Measurements from ENCODE around the gene TXNRD1. TPM values are rescaled to one million over a fixed set of nuclear protein-coding genes. Genes with fewer than 3 reads are reported as not detected.

Gene TXNRD1
- polyA plus RNA-seq, 1 donor: 32.7 TPM

- no peaks in the 10 kb centered on the region for H3K9me3 ChIP-seq (ENCODE audit: control insufficient read depth, low read depth, low read length)
- DNase-seq: no peak
- H3K36me3 ChIP-seq (ENCODE audit: control insufficient read depth, insufficient read depth, low read length): peaks cover 39% of the 10 kb centered on the region
- no peaks in the 10 kb centered on the region for H3K27me3 ChIP-seq (ENCODE audit: control insufficient read depth, insufficient read depth, low read length)
- 100% methylated on average over 1 of the region's 8 CpGs for WGBS (ENCODE audit: insufficient coverage, low lambda C conversion rate)
- no peak overlapping the region for H3K4me3 ChIP-seq (ENCODE audit: low read length)
- no peak overlapping the region for H3K27ac ChIP-seq (ENCODE audit: low read length)
- H3K4me1 ChIP-seq (ENCODE audit: control insufficient read depth, insufficient read depth, low read length): no peaks in the 10 kb centered on the region
Observed at GRCh38 chr12:104350211-104351056, 134.9 kb downstream of the TXNRD1 start.

DNA sequence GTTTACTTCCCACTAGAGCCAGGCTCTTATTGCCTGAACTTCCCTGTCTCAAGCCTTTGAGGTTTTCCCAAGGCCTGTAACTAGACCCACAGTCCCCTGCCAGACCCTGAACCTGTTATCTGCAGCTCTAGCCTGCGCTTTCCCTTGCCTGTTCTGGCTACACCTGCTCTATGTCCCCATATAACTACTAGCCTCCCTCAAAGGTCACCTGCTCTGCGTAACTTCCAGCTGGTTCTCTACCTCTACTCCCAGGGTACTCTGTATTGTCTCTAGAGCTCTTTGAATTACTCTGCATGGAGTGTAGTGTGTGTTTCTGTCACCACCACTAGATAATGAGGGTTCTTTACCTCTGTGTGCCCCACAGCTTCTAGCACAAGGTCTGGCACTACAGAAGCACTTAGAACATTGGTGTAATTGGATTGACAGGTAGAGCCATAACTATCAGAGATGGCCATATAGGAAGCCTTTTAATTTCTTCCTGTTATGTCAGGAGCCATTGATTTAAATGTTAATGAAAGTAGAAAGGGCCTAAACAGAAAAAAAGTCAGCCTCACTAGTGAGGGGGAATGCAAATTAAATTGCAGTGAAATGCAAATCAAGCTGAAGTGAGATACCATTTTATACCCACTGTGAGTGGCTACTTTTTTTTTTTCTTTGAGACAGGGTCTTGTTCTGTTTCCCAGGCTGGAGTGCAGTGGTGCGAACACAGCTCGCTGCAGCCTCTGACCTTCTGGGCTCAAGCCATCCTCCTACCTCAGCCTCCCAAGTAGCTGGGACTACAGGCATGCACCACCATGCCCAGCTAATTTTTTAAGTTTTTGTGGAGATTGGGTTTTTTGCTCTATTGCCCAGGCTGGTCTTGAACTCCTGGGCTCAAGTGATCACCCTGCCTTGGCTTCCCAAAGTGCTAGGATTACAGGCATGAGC, 135.7 kb downstream of the TXNRD1 start:
- Histone ChIP-seq H3K27me3 (ENCODE audit: control insufficient read depth, insufficient read depth, low read length) (no peaks in the 10 kb centered on the region), H3K36me3 (ENCODE audit: control insufficient read depth, insufficient read depth, low read length) (peaks cover 37% of the 10 kb centered on the region), H3K27ac (ENCODE audit: low read length) (no peak overlapping the region), H3K4me3 (ENCODE audit: low read length) (no peak overlapping the region), H3K9me3 (ENCODE audit: control insufficient read depth, low read depth, low read length) (no peaks in the 10 kb centered on the region), H3K4me1 (ENCODE audit: control insufficient read depth, insufficient read depth, low read length) (no peaks in the 10 kb centered on the region)
- no CpG with 5 or more reads among the region's 4 CpGs for WGBS (ENCODE audit: insufficient coverage, low lambda C conversion rate)
- no peak for DNase-seq

DNA sequence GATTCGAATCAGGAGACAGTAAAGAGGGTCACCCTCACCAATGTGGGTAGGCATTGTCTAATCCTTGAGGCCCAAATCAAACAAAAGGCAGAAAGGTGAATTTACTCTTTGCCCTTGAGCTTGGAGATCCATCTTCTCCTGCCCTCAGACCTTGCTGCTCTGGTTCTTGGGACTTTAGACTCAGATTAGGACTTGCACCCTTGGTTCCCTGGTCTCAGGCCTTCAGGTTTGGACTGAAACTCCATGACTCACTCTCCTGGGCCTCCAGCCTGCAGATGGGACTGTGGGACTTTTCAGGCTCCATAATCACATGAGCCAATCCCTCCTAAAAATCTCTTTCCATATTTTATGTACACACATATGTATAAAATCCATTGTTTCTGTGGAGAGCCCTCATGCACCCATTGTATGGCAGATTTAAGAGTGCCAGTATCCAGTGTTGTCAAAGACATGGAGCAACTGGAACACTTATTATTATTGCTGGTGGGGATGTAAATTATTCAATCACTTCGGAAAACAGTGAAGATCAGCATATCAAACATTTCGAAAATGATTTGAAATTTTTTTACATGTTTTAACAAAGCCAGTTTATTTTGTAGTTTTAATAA, 136.6 kb downstream of the TXNRD1 start:
- no peaks in the 10 kb centered on the region for H3K9me3 ChIP-seq (ENCODE audit: control insufficient read depth, low read depth, low read length)
- no peak overlapping the region for H3K27ac ChIP-seq (ENCODE audit: low read length)
- 100% methylated on average over 1 of the region's 3 CpGs for WGBS (ENCODE audit: insufficient coverage, low lambda C conversion rate)
- no peak for DNase-seq
- H3K4me3 ChIP-seq (ENCODE audit: low read length): no peak overlapping the region
- peaks cover 37% of the 10 kb centered on the region for H3K36me3 ChIP-seq (ENCODE audit: control insufficient read depth, insufficient read depth, low read length)
- H3K27me3 ChIP-seq (ENCODE audit: control insufficient read depth, insufficient read depth, low read length): no peaks in the 10 kb centered on the region
- no peaks in the 10 kb centered on the region for H3K4me1 ChIP-seq (ENCODE audit: control insufficient read depth, insufficient read depth, low read length)

DNA sequence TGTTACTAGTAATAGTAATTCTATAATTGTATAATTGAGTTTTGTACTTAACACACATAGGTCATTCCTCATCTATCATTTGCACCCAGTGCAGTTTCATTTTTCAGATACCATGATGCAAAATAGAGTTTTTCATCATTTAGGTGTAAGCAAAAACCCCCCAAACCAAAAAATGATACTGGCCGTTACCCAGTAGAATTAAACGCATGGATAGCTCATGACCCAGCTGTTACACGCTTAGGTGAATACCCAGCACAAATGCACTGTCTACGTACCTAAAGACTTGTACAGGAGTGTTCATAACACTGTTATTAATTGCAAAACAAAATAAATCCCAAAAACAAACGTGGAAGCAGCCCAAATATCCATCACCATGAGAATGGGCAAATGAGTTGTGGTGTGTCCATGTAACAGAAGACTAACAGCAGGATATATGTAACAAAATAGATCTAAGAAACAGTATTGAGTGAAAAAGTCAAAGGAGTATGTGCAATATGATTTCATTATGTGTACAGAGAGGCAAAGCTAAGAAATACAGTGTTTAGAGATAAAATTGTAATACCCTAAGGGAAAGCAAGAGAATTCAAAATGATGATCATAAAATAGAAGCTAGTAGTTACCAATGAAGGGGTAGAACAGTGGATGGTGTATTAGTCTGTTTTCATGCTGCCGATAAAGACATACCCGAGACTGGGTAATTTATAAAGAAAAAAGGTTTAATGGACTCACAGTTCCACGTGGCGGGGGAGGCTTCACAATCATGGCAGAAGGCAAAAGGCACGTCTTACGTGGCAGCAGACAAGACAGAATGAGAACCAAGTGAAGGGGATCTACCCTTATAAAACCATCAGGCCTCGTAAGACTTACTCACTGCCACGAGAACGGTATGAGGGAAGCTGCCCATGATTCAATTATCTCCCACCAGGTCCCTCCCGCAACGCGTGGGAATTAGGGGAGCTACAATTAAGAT, 137.7 kb downstream of the TXNRD1 start:
- 93% methylated on average over 3 of the region's 17 CpGs for WGBS (ENCODE audit: insufficient coverage, low lambda C conversion rate)
- Histone ChIP-seq H3K36me3 (ENCODE audit: control insufficient read depth, insufficient read depth, low read length) (peaks cover 29% of the 10 kb centered on the region), H3K27me3 (ENCODE audit: control insufficient read depth, insufficient read depth, low read length) (no peaks in the 10 kb centered on the region), H3K9me3 (ENCODE audit: control insufficient read depth, low read depth, low read length) (no peaks in the 10 kb centered on the region), H3K27ac (ENCODE audit: low read length) (no peak overlapping the region), H3K4me3 (ENCODE audit: low read length) (no peak overlapping the region), H3K4me1 (ENCODE audit: control insufficient read depth, insufficient read depth, low read length) (no peaks in the 10 kb centered on the region)
- DNase-seq: no peak

- Histone ChIP-seq H3K27me3 (ENCODE audit: control insufficient read depth, insufficient read depth, low read length) (no peaks in the 10 kb centered on the region), H3K4me1 (ENCODE audit: control insufficient read depth, insufficient read depth, low read length) (no peaks in the 10 kb centered on the region), H3K36me3 (ENCODE audit: control insufficient read depth, insufficient read depth, low read length) (peaks cover 21% of the 10 kb centered on the region), H3K27ac (ENCODE audit: low read length) (no peak overlapping the region), H3K4me3 (ENCODE audit: low read length) (no peak overlapping the region), H3K9me3 (ENCODE audit: control insufficient read depth, low read depth, low read length) (no peaks in the 10 kb centered on the region)
- no peak for DNase-seq
- no CpG with 5 or more reads among the region's 6 CpGs for WGBS (ENCODE audit: insufficient coverage, low lambda C conversion rate)
Observed at GRCh38 chr12:104354167-104354867, 138.7 kb downstream of the TXNRD1 start.

DNA sequence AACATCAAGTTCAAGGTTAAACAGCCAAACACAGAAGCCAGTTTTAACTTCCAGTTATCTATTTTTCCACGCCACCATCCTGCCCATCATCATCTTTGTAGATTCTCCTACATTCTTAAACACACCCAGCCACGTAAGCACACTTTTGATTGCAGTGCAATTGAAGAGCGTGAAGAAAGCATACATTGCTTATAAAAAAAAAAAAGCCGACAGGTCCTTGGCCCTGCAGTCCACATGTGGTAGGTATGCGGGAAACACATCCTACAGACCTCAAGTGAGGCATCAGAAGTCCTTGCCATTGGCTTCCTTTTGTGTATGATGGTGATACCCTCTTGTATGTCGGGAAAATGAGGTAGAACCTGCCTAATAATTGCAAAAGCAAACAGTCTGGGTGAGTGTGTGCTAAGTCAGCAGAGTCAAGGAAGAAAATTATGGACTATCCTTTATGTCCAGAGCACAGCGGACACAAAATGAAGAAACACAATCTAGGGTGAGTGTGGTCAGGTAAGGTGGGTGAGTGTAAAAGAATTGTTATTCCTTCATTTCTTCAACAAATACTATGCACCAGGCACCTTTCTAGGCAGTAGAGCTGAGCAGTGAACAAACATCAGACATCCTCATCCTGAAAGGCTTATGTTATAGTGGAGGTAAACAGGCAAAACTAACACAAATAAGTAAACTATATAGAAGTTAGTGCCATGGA, 139.4 kb downstream of the TXNRD1 start:
- WGBS (ENCODE audit: insufficient coverage, low lambda C conversion rate): 100% methylated on average over 2 of the region's 7 CpGs
- DNase-seq: no peak
- Histone ChIP-seq H3K9me3 (ENCODE audit: control insufficient read depth, low read depth, low read length) (peaks cover under 1% of the 10 kb centered on the region), H3K4me1 (ENCODE audit: control insufficient read depth, insufficient read depth, low read length) (no peaks in the 10 kb centered on the region), H3K27ac (ENCODE audit: low read length) (no peak overlapping the region), H3K4me3 (ENCODE audit: low read length) (no peak overlapping the region), H3K36me3 (ENCODE audit: control insufficient read depth, insufficient read depth, low read length) (peaks cover 17% of the 10 kb centered on the region), H3K27me3 (ENCODE audit: control insufficient read depth, insufficient read depth, low read length) (no peaks in the 10 kb centered on the region)

GRCh38 chr12:104355630-104356029, 140.1 kb downstream of the TXNRD1 start:
- Histone ChIP-seq H3K27me3 (ENCODE audit: control insufficient read depth, insufficient read depth, low read length) (no peaks in the 10 kb centered on the region), H3K9me3 (ENCODE audit: control insufficient read depth, low read depth, low read length) (peaks cover 3% of the 10 kb centered on the region), H3K4me3 (ENCODE audit: low read length) (no peak overlapping the region), H3K36me3 (ENCODE audit: control insufficient read depth, insufficient read depth, low read length) (peaks cover 13% of the 10 kb centered on the region), H3K27ac (ENCODE audit: low read length) (no peak overlapping the region), H3K4me1 (ENCODE audit: control insufficient read depth, insufficient read depth, low read length) (no peaks in the 10 kb centered on the region)
- no peak for DNase-seq
- no CpG with 5 or more reads among the region's 3 CpGs for WGBS (ENCODE audit: insufficient coverage, low lambda C conversion rate)

GRCh38 chr12:104356231-104357115, 140.9 kb downstream of the TXNRD1 start:
- Histone ChIP-seq H3K4me3 (ENCODE audit: low read length) (no peak overlapping the region), H3K4me1 (ENCODE audit: control insufficient read depth, insufficient read depth, low read length) (no peaks in the 10 kb centered on the region), H3K9me3 (ENCODE audit: control insufficient read depth, low read depth, low read length) (peaks cover 3% of the 10 kb centered on the region), H3K27ac (ENCODE audit: low read length) (no peak overlapping the region), H3K27me3 (ENCODE audit: control insufficient read depth, insufficient read depth, low read length) (no peaks in the 10 kb centered on the region), H3K36me3 (ENCODE audit: control insufficient read depth, insufficient read depth, low read length) (peaks cover 7% of the 10 kb centered on the region)
- DNase-seq: no peak
- WGBS (ENCODE audit: insufficient coverage, low lambda C conversion rate): no CpG with 5 or more reads among the region's 17 CpGs
